ENCODE data around the gene ABHD14A.

DNA sequence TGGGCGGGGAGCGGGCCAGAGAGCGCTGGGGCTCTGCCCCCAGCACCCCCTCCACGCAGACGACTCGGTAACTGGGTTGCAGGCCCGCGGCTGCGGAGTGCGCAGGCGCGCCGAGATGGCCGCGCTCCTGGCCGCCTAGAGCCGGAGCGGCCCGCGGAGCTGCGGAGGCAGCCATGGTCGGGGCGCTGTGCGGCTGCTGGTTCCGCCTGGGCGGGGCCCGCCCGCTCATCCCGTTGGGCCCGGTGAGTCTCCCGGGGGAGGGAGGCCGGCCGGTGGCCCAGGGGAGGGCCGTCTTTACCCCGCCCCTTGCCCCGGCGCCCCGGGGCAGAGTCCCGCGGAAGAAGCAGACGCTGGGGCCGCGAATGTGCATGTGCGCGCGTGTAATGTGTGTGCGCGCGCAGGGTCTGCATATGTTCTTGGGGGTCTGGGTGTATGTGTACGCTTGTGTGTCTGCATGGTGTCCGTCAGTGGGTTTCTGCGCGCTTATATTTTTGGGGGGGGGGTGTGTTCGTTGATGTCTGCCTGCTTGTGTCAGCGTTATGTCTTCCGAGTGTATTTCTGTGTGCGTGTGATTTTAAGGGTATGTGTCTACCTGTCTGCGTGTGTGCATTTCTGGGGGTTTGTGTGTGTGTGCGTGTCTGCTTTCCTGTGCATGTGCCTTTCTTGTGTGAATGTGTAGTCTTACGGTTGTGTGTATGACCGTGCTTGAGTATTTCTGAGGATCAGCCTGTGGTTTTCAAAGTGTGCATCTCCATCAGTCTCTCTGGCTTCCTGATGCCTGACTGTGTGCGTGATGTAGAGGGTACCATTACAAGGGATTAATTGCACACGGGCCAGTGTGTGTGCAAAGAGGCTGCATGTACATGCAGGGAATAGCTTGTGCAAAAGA, at the start of gene ABHD14A:
- TF ChIP-seq, protein P1, sequence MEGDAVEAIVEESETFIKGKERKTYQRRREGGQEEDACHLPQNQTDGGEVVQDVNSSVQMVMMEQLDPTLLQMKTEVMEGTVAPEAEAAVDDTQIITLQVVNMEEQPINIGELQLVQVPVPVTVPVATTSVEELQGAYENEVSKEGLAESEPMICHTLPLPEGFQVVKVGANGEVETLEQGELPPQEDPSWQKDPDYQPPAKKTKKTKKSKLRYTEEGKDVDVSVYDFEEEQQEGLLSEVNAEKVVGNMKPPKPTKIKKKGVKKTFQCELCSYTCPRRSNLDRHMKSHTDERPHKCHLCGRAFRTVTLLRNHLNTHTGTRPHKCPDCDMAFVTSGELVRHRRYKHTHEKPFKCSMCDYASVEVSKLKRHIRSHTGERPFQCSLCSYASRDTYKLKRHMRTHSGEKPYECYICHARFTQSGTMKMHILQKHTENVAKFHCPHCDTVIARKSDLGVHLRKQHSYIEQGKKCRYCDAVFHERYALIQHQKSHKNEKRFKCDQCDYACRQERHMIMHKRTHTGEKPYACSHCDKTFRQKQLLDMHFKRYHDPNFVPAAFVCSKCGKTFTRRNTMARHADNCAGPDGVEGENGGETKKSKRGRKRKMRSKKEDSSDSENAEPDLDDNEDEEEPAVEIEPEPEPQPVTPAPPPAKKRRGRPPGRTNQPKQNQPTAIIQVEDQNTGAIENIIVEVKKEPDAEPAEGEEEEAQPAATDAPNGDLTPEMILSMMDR (IDR thresholded peaks at IDR 0.05), result no peak
- TF ChIP-seq POLR2A (IDR thresholded peaks at IDR 0.05), result no peak

Measured in stomach (tissue), 4 donors.